HepG2 (cell line): Measurements from ENCODE around the gene PLCB4. TPM values are rescaled to one million over a fixed set of nuclear protein-coding genes. Genes with fewer than 3 reads are reported as not detected.

Experiments used
- BRCA1 ChIP-seq: sonication (generic); formaldehyde crosslinking; IDR thresholded peaks from 2 replicates; pipeline ENCODE4 v1.4.0; 2020; ENCODE audit warnings: missing genetic modification reagents
- CEBPB ChIP-seq: IDR thresholded peaks from 2 replicates; pipeline ENCODE4 v1.6.1; 2011; ENCODE audit warnings: low read depth, low read length, improper control_type of control experiment, borderline replicate concordance
- MAFF ChIP-seq: IDR thresholded peaks from 2 replicates; pipeline ENCODE4 v1.6.1; 2011; ENCODE audit warnings: low read depth, low read length, improper control_type of control experiment
- PBX3 ChIP-seq: sonication (generic); formaldehyde crosslinking; IDR thresholded peaks from 2 replicates; pipeline ENCODE4 v1.8.1; 2023; ENCODE audit warnings: missing genetic modification reagents, inconsistent platforms, borderline replicate concordance
- REPIN1 ChIP-seq: sonication (generic); formaldehyde crosslinking; IDR thresholded peaks from 2 replicates; pipeline ENCODE4 v1.8.0; 2022; ENCODE audit warnings: missing genetic modification reagents, low read depth, mild to moderate bottlenecking, borderline replicate concordance
- SIX4 ChIP-seq: sonication (generic); formaldehyde crosslinking; IDR thresholded peaks from 2 replicates; pipeline ENCODE4 v1.4.0; 2020; ENCODE audit warnings: missing genetic modification reagents
- TAF15 ChIP-seq: fragments of 200-400 bp; formaldehyde crosslinking; IDR thresholded peaks from one replicate; pipeline ENCODE4 v1.6.1; 2018; ENCODE audit warnings: mild to moderate bottlenecking, low read depth, low read length; ENCODE audit not compliant: poor library complexity, severe bottlenecking
- ZHX1 ChIP-seq: sonication (generic); formaldehyde crosslinking; IDR thresholded peaks from 2 replicates; pipeline ENCODE4 v1.8.1; 2022; ENCODE audit warnings: low read depth, mild to moderate bottlenecking, missing genetic modification reagents
- ZNF142 ChIP-seq: sonication (generic); formaldehyde crosslinking; IDR thresholded peaks from 2 replicates; pipeline ENCODE4 v1.4.0; 2020; ENCODE audit warnings: missing genetic modification reagents
- ZNF264 ChIP-seq: sonication (generic); formaldehyde crosslinking; IDR thresholded peaks from 2 replicates; pipeline ENCODE4 v1.4.0; 2020; ENCODE audit warnings: missing genetic modification reagents
- ZNF275 ChIP-seq: sonication (generic); formaldehyde crosslinking; IDR thresholded peaks from 2 replicates; pipeline ENCODE4 v1.8.0; 2022; ENCODE audit warnings: missing genetic modification reagents, mild to moderate bottlenecking, inconsistent platforms, borderline replicate concordance
- ZNF772 ChIP-seq: sonication (generic); formaldehyde crosslinking; IDR thresholded peaks from 2 replicates; pipeline ENCODE4 v1.5.0; 2020; ENCODE audit warnings: mild to moderate bottlenecking, missing genetic modification reagents
- polyA plus RNA-seq, 8 experiments: library from polyadenylated mRNA; depleted of rRNA in 3 of 8; stranded (reverse) in 7 of 8; unstranded in 1 of 8; fragments of >200 nt; fragmentation: Illumina TruSeq in 4 of 8; extraction: Trizol in 4 of 8; gene quantifications; 2 replicates each; pipeline versions ENCODE4 v1.2.1 to v1.2.3, GENCODE V29; 2011 to 2016; ENCODE audit warnings: low read depth in 4 of 8, missing spikeins in 1 of 8, mixed read lengths in 1 of 8; ENCODE audit not compliant: insufficient read depth in 1 of 8
- total RNA-seq, 5 experiments: library from RNA; depleted of rRNA; stranded (reverse); fragments of >200 nt; fragmentation: Illumina TruSeq; extraction: Trizol; gene quantifications; 2 replicates each; pipeline ENCODE4 v1.2.3, GENCODE V29; 2016; ENCODE audit warnings: low read depth in 1 of 5

The PLCB4 gene
- total and polyA plus RNA-seq, 2 of the 13 experiments (the other 11 are each of a cell fraction or from before 2014, with no cell fraction given) = 0.01 TPM; not detected in 1

GRCh38 chr20:9367746-9368145 lies 298.9 kb downstream of the PLCB4 start (continued):
- TF ChIP-seq ZNF142 (CRISPR knock-in tag) = no peak
- TF ChIP-seq ZNF264 (CRISPR knock-in tag) = no peak
- TF ChIP-seq ZNF275 (CRISPR knock-in tag) = no peak
- TF ChIP-seq BRCA1 = no peak
- TF ChIP-seq ZHX1 (CRISPR knock-in tag) = no peak
- no peak for TF ChIP-seq TAF15
- no peak for TF ChIP-seq SIX4 (CRISPR knock-in tag)
- TF ChIP-seq REPIN1 = no peak
- TF ChIP-seq MAFF = no peak
- no peak for TF ChIP-seq CEBPB
- no peak for TF ChIP-seq ZNF772 (CRISPR knock-in tag)
- TF ChIP-seq PBX3 (CRISPR knock-in tag) = no peak
